ENCODE results near the gene NR2C2AP.

DNA sequence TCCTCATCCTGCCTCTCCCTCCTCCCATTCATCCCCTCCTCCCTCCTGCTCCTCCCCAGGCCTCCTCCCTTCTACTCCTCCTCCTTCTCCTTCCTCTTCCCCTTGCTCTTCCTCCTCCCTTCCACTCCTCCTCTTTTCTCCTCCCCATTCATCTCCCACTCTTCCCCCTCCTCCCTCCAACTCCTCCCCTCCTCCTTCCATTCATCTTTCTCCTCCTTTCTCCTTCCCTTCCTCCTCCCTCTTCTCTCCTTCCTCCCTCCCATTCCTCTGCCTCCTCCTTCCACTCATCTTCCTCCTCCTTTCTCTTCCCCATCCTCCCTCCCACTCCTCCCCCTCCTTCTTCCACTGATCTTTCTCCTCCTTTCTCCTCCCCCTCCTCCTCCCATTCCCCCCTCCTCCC, 36.5 kb upstream of the NR2C2AP start:
- no peak for TF ChIP-seq EZH2 (IDR thresholded peaks at IDR 0.05)
- no peak for TF ChIP-seq POLR2AphosphoS5 (IDR thresholded peaks at IDR 0.05; ENCODE audit: borderline replicate concordance, low read depth, low read length)
- no peak for TF ChIP-seq FOXP2 (optimal IDR thresholded peaks at IDR 0.05; ENCODE audit: control extremely low read depth, extremely low read length, insufficient read depth)

Data from SK-N-MC (cell line).